Liver (tissue), 9 donors: ENCODE measurements around the gene WDR82. TPM values are rescaled to one million over a fixed set of nuclear protein-coding genes. Genes with fewer than 3 reads are reported as not detected.

ENCODE experiments used
- DNase-seq: peaks from one replicate; pipeline ENCODE4 v3.0.0-alpha.2; 2017; ENCODE audit warnings: low spot score
- H3K27ac ChIP-seq, 2 donors: one replicate each; pipeline ENCODE4 v1.7.0; 2013; ENCODE audit warnings: inconsistent platforms in 2 of 2, low read length in 2 of 2, control low read depth in 1 of 2, low read depth in 1 of 2, mild to moderate bottlenecking in 1 of 2
- H3K27me3 ChIP-seq, 4 donors: one replicate each; pipeline versions ENCODE4 v1.6.1 to v1.7.0; 2013; ENCODE audit warnings: low read length in 3 of 4, inconsistent platforms in 1 of 4, mild to moderate bottlenecking in 1 of 4, moderate library complexity in 1 of 4; ENCODE audit not compliant: control insufficient read depth in 4 of 4, insufficient read depth in 4 of 4
- H3K36me3 ChIP-seq, 4 donors: one replicate each; pipeline versions ENCODE4 v1.6.1 to v1.7.0; 2013; ENCODE audit warnings: low read length in 3 of 4, mild to moderate bottlenecking in 3 of 4, low read depth in 1 of 4, moderate library complexity in 1 of 4; ENCODE audit not compliant: control insufficient read depth in 4 of 4, insufficient read depth in 3 of 4
- H3K4me1 ChIP-seq, 4 donors: one replicate each; pipeline versions ENCODE4 v1.6.1 to v1.7.0; 2013; ENCODE audit warnings: low read length in 3 of 4, mild to moderate bottlenecking in 3 of 4, moderate library complexity in 1 of 4; ENCODE audit not compliant: control insufficient read depth in 4 of 4, insufficient read depth in 4 of 4
- H3K4me3 ChIP-seq, 3 donors: one replicate each; pipeline versions ENCODE4 v1.6.1 to v1.7.0; 2013; ENCODE audit warnings: low read length in 3 of 3, control low read depth in 1 of 3, low read depth in 1 of 3, mild to moderate bottlenecking in 1 of 3
- H3K9ac ChIP-seq, 2 donors: one replicate each; pipeline ENCODE4 v1.7.0; 2013; ENCODE audit warnings: low read length in 2 of 2, mild to moderate bottlenecking in 2 of 2, moderate library complexity in 2 of 2, control low read depth in 1 of 2, low read depth in 1 of 2
- H3K9me3 ChIP-seq, 4 donors: one replicate each; pipeline versions ENCODE4 v1.6.1 to v1.7.0; 2013; ENCODE audit warnings: low read length in 3 of 4; ENCODE audit not compliant: control insufficient read depth in 4 of 4
- CTCF ChIP-seq: fragments of 150-350 bp; IDR thresholded peaks from 2 replicates; pipeline ENCODE4 v1.5.1; 2017; ENCODE audit warnings: improper control_type of control experiment, low read depth, low read length; ENCODE audit not compliant: missing input control
- EGR1 ChIP-seq, 2 donors: IDR thresholded peaks; 2 replicates each; pipeline ENCODE4 v1.6.1; 2016 to 2018; ENCODE audit warnings: antibody characterized with exemption in 2 of 2, low read depth in 2 of 2
- FOXA1 ChIP-seq: IDR thresholded peaks from 2 replicates; pipeline ENCODE4 v1.6.1; 2016; ENCODE audit warnings: antibody characterized with exemption
- GABPA ChIP-seq, 2 donors: IDR thresholded peaks in 1 of 2; conservative IDR thresholded peaks in 1 of 2; 2 replicates each; pipeline ENCODE4 v1.6.1; 2016; ENCODE audit warnings: antibody characterized with exemption in 2 of 2, mild to moderate bottlenecking in 1 of 2, moderate library complexity in 1 of 2
- HNF4A ChIP-seq, 2 donors: conservative IDR thresholded peaks; 2 replicates each; pipeline ENCODE4 v1.6.1; 2016; ENCODE audit warnings: antibody characterized with exemption in 2 of 2, mild to moderate bottlenecking in 2 of 2
- HNF4G ChIP-seq: IDR thresholded peaks from 2 replicates; pipeline ENCODE4 v1.6.1; 2016; ENCODE audit warnings: antibody characterized with exemption
- JUND ChIP-seq, 2 donors: IDR thresholded peaks; 2 replicates each; pipeline ENCODE4 v1.6.1; 2016; ENCODE audit warnings: antibody characterized with exemption in 2 of 2
- REST ChIP-seq: IDR thresholded peaks from 2 replicates; pipeline ENCODE4 v1.6.1; 2016; ENCODE audit warnings: antibody characterized with exemption, mild to moderate bottlenecking
- RXRA ChIP-seq, 2 donors: IDR thresholded peaks; 2 replicates each; pipeline ENCODE4 v1.6.1; 2017 to 2018; ENCODE audit warnings: antibody characterized with exemption in 2 of 2, mild to moderate bottlenecking in 1 of 2
- SP1 ChIP-seq: IDR thresholded peaks from 2 replicates; pipeline ENCODE4 v1.6.1; 2018; ENCODE audit warnings: antibody characterized with exemption, mild to moderate bottlenecking
- ZBTB33 ChIP-seq: IDR thresholded peaks from 2 replicates; pipeline ENCODE4 v1.6.1; 2016; ENCODE audit warnings: antibody characterized with exemption
- WGBS: extraction: QIAGEN DNeasy Blood & Tissue Kit; methylation state at CpG from one replicate; pipeline ENCODE4 v1.1.7; 2013; 5-methylcytosine and 5-hydroxymethylcytosine counted together
- polyA plus RNA-seq, 2 donors: library from polyadenylated mRNA; stranded (reverse) in 1 of 2; unstranded in 1 of 2; fragments of 200-250 nt in 1 of 2; fragments of >200 nt in 1 of 2; fragmentation: Nextera tagmentation in 1 of 2; extraction: Ambion mirVana in 1 of 2; gene quantifications; one replicate each; pipeline versions ENCODE4 v1.2.1 to v1.2.3, GENCODE V29; 2013 to 2015
- total RNA-seq, 2 donors: library from RNA; depleted of rRNA; stranded (reverse); fragments of >200 nt; gene quantifications; one replicate each; pipeline ENCODE4 v1.2.3, GENCODE V29; 2014
- donor health status: healthy.
- donor health status: healthy.
- donor health status: healthy.
- donor health status: healthy.
- donor health status: healthy.

WDR82 gene
- total and polyA plus RNA-seq, 4 donors: 4.3 to 44.3 (median 25.5) TPM

- WGBS: 68% methylated on average over 11 of the region's 11 CpGs
- Histone ChIP-seq H3K27ac (no peak overlapping the region), H3K27me3 (no peaks in the 10 kb centered on the region), H3K4me1 (peaks cover 6 to 86% (median 50%) of the 10 kb centered on the region in 4 donors), H3K36me3 (peaks cover 3 to 6% (median 5%) of the 10 kb centered on the region in 4 donors), H3K9ac (no peak overlapping the region), H3K4me3 (no peak overlapping the region), H3K9me3 (no peaks in the 10 kb centered on the region)
- DNase-seq: no peak
- TF ChIP-seq ZBTB33 (no peak), SP1 (no peak), HNF4G (no peak), REST (no peak), RXRA (IDR thresholded peaks at IDR 0.05) (no peak), GABPA (IDR thresholded peaks at IDR 0.05 in 1 of 2, conservative IDR thresholded peaks at IDR 0.05 in 1 of 2) (no peak), JUND (IDR thresholded peaks at IDR 0.05) (no peak), CTCF (no peak), FOXA1 (no peak), HNF4A (conservative IDR thresholded peaks at IDR 0.05) (no peak), EGR1 (IDR thresholded peaks at IDR 0.05; ENCODE audit: low read depth in 2 of 2) (no peak)
Measured at GRCh38 chr3:52294320-52295150, 16.1 kb upstream of the WDR82 start.

- DNase-seq: no peak
- no peak for TF ChIP-seq ZBTB33
- 85% methylated on average over 17 of the region's 17 CpGs for WGBS
- peaks cover 3 to 6% (median 5%) of the 10 kb centered on the region in 4 donors for H3K36me3 ChIP-seq
- no peak overlapping the region for H3K9ac ChIP-seq
- peaks cover 11 to 88% (median 57%) of the 10 kb centered on the region in 4 donors for H3K4me1 ChIP-seq
- H3K27me3 ChIP-seq: no peaks in the 10 kb centered on the region
- no peaks in the 10 kb centered on the region for H3K9me3 ChIP-seq
- H3K27ac ChIP-seq: no peak overlapping the region
- H3K4me3 ChIP-seq: no peak overlapping the region
Measured at GRCh38 chr3:52293491-52294319, 15.3 kb upstream of the WDR82 start.
